ENCODE results near the gene PRKCI.
A peak's percentile ranks its signal among the peaks of the same experiment; 100 is the strongest.
"Not testable (repeated sequence)": the region's sequence is repeated elsewhere in the genome, so short reads cannot be mapped to it uniquely, and the experiment has no call there.

The PRKCI gene

DNA sequence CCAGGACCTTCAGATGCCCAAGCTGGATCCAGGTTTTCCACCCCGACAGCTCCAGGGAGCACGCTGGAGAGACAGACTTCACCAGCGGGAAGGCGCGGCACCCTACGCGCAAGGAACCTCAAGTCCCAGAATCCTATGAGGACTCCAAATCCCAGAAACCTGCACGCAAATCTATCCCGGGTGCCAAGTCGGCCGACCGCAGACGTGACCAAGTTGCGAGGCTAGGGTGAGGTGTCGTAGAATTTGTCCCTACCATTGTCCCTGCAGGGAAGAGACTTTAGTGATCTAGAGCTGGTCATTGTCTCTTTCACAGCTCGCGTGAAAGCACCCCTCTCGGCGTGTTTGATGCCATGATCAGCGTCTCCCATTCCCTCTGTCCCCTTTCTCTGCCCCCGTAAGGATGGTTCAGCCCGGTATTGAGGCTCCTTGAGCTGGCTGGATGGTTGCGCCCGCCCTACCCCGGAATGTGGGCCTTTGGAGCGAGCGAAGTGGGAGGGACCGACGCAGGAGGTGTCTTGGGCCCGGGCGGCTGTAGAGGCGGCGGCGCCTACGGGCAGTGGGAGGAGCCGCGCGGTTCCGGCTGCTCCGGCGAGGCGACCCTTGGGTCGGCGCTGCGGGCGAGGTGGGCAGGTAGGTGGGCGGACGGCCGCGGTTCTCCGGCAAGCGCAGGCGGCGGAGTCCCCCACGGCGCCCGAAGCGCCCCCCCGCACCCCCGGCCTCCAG is at the start of gene PRKCI:
Gene PRKCI (plus strand): TSS at position 501 of the 723 bp plus-strand sequence. CDS start 246 bp downstream, outside the sequence.
- Histone ChIP-seq H3K36me3 (ENCODE audit: control insufficient read depth, low read depth, low read length) (no peaks in the 10 kb centered on the region), H3K27ac (ENCODE audit: low read length) (peak within 1 kb of the TSS; percentile 100), H3K4me3 (ENCODE audit: low read length) (peak within 1 kb of the TSS; percentile 93), H3K27me3 (ENCODE audit: control insufficient read depth, insufficient read depth, low read length) (no peaks in the 10 kb centered on the region), H3K4me1 (ENCODE audit: control insufficient read depth, low read depth, low read length) (peaks cover 22% of the 10 kb centered on the region), H3K9ac (ENCODE audit: low read length) (peak within 1 kb of the TSS; percentile 99), H3K9me3 (ENCODE audit: control insufficient read depth, low read depth, low read length) (no peaks in the 10 kb centered on the region)

DNA sequence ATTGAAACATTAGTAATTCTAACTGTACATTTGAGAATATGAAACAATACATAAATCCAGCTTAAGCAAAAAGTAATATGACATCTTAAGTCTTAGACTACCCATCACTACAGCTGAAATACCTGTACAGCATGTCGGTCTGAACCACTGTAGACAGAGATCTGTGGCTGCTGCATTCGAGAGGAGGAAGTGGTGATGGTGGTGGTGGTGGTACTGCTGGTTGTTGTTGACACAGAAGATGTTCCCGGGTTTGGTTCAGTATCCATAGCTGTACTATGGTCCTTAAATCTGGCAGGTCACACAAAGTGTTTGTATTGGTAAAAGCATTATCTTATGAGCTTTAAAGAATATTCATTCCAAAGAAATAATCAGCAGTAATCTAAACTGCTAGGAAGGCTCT is 43.6 kb upstream of the PRKCI start:
- Histone ChIP-seq H3K4me3 (ENCODE audit: low read length) (no peak overlapping the region), H3K36me3 (ENCODE audit: control insufficient read depth, low read depth, low read length) (peaks cover 37% of the 10 kb centered on the region), H3K27me3 (ENCODE audit: control insufficient read depth, insufficient read depth, low read length) (no peaks in the 10 kb centered on the region), H3K9ac (ENCODE audit: low read length) (no peak overlapping the region), H3K9me3 (ENCODE audit: control insufficient read depth, low read depth, low read length) (no peaks in the 10 kb centered on the region), H3K4me1 (ENCODE audit: control insufficient read depth, low read depth, low read length) (no peaks in the 10 kb centered on the region), H3K27ac (ENCODE audit: low read length) (no peak overlapping the region)

DNA sequence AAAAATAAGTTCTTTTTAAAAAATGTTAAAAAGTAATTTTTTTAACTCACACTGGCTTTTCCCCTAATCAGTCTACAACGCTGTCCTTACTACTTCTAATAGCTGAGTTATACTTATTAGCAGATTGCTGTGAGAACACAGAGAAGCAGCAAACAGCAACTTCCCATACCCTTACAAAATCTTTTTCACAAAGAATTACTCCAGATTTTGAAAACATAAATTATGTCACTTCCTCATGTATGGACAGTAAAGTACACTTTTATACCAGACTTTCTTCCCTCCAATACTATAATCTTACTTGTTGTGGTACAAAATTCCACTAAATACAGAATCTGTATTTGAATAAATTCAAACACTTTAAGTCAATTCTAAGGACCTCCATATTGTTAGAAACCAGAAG is 42.8 kb upstream of the PRKCI start:
- H3K27ac ChIP-seq (ENCODE audit: low read length): no peak overlapping the region
- no peak overlapping the region for H3K9ac ChIP-seq (ENCODE audit: low read length)
- peak overlapping the region; percentile 98 for H3K4me3 ChIP-seq (ENCODE audit: low read length)
- H3K27me3 ChIP-seq (ENCODE audit: control insufficient read depth, insufficient read depth, low read length): no peaks in the 10 kb centered on the region
- no peaks in the 10 kb centered on the region for H3K9me3 ChIP-seq (ENCODE audit: control insufficient read depth, low read depth, low read length)
- no peaks in the 10 kb centered on the region for H3K4me1 ChIP-seq (ENCODE audit: control insufficient read depth, low read depth, low read length)
- peaks cover 34% of the 10 kb centered on the region for H3K36me3 ChIP-seq (ENCODE audit: control insufficient read depth, low read depth, low read length)

DNA sequence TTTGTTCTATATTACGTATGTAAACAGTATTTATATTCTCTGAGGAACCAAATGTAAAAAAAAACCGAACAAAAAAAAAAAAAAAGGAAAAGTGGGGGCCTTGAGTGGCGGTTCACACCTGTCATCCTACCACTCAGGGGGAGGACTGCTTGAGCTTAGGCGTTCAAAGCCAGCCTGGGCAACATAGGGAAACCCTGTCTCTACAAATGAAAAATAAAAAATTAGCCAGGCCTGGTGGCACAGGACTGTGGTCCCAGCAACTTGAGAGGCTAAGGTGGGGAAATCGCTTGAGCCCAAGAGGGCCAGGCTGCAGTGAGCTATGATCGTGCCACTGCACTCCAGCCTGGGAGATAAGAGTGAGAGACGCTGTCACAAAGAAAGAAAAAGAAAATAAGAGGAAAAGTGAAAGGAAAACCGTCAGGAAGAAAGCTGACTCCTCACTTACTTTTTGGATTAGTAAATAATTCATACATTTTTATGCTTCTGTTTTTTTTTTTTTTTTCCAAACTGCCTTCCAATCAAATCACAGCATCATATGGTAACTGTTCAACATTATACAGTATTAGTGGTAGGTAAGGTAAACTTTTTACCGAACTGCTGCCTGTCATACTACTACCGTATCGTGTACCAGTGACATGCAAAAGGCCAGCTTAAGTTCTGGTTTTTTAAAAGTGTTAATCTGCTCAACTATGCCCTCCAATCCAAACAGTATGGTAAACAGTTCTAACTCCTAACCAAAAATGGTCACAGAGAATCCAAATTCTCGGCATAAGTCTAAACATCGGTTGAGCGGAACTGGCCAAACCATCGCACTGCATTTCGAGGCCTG is 41.9 kb upstream of the PRKCI start:
- H3K9me3 ChIP-seq (ENCODE audit: control insufficient read depth, low read depth, low read length): no peaks in the 10 kb centered on the region
- peaks cover 26% of the 10 kb centered on the region for H3K36me3 ChIP-seq (ENCODE audit: control insufficient read depth, low read depth, low read length)
- peak overlapping the region; percentile 94 for H3K9ac ChIP-seq (ENCODE audit: low read length)
- H3K27ac ChIP-seq (ENCODE audit: low read length): no peak overlapping the region
- no peaks in the 10 kb centered on the region for H3K27me3 ChIP-seq (ENCODE audit: control insufficient read depth, insufficient read depth, low read length)
- H3K4me1 ChIP-seq (ENCODE audit: control insufficient read depth, low read depth, low read length): no peaks in the 10 kb centered on the region
- peak overlapping the region; percentile 98 for H3K4me3 ChIP-seq (ENCODE audit: low read length)

DNA sequence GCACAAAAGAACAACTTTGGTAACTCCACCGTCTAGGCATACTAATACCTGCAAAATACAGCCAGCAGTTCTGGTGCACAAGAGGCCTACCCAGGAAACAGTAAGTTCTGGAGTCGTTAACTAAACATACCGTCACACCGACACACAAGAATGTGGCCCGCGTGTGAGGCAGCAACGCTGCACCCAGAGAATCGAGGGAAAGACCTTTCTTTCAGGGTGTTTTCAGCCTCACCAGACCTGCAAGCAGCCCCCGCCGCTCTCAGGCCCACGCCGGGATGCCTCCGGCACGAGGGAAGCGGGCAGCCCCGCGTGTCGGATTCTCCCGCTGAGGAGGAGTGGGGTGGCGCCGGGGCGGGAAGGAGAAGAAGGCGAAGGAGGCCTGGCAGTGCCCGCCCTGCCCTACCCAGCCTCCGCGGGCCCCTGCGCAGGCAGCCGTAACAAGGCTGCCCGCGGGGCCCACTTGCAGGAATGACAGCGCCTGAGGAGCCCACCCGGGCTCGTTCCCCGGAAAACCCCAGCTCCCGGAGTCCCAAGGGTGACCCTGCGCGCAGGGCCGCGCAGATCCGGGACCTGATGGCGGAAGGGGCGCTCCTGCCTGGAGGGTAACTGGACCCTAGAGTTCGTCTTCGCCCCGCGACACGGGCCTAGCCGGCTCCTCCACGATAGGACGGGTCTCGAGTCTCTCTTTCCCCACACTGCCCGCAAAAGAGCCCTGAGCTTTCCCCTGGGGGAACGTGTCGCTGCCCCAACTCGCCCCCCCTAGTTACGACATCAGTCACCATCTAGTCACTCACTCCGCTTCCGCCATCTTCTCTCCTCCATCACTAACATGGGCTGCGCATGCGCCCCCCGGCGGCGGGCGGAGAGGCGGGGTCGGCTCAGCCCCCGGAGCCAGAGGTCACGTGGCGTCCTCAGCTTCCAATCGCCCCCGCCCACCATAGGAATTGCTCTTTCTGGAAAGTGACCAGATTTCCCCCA is 41.0 kb upstream of the PRKCI start, which contains the start of gene PHC3:
Gene PHC3 (minus strand): TSS at position 826 of the 978 bp plus-strand sequence. CDS start 18 bp downstream, at position 808.
- H3K4me1 ChIP-seq (ENCODE audit: control insufficient read depth, low read depth, low read length): no peaks in the 10 kb centered on the region
- H3K9ac ChIP-seq (ENCODE audit: low read length): peak within 1 kb of the TSS; percentile 94
- peak within 1 kb of the TSS; percentile 98 for H3K4me3 ChIP-seq (ENCODE audit: low read length)
- peak within 1 kb of the TSS; percentile 88 for H3K27ac ChIP-seq (ENCODE audit: low read length)
- peaks cover 23% of the 10 kb centered on the region for H3K36me3 ChIP-seq (ENCODE audit: control insufficient read depth, low read depth, low read length)
- no peaks in the 10 kb centered on the region for H3K9me3 ChIP-seq (ENCODE audit: control insufficient read depth, low read depth, low read length)
- H3K27me3 ChIP-seq (ENCODE audit: control insufficient read depth, insufficient read depth, low read length): no peaks in the 10 kb centered on the region

DNA sequence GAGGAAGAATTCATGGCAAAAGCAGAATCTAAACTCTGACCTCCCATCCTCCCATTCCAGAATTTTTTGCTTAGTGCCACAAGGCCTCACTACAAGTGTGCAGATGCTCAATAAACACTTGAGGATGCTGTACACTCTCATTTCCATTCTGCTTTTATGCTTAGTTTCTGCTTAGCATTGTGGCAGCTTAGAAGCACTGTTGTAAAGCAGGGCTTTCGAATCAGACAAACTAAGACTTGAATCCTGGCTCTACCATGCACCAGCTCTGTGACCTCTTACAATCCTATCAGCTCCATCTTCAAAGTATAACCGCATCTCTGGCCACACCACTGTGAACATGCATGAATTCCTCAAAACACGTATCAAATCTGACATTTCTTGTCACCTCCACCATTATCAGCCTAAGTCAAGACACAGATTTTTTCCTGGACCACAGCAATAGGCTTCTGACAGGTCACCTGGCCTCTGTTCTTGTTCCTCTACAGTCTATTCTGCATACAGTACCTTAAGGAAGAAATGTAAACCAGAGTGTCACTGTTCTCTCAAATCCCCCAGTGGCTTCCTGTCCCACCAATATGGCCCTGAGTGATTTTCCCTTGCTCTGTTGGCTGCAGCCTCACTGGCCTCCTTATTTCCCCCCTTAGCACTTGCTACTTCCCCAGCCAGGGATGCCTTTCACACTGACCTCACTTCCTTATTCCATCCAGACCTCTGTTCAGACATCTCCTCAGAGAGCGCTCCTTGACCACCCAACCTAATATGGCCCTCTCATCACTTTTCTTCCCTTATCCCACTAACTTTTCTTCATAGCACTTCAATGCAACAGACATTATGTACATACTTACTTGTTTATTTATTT is 32.6 kb upstream of the PRKCI start:
- H3K36me3 ChIP-seq (ENCODE audit: control insufficient read depth, low read depth, low read length): no peaks in the 10 kb centered on the region
- H3K4me1 ChIP-seq (ENCODE audit: control insufficient read depth, low read depth, low read length): no peaks in the 10 kb centered on the region
- H3K27ac ChIP-seq (ENCODE audit: low read length): no peak overlapping the region
- no peak overlapping the region for H3K9ac ChIP-seq (ENCODE audit: low read length)
- H3K4me3 ChIP-seq (ENCODE audit: low read length): no peak overlapping the region
- no peaks in the 10 kb centered on the region for H3K9me3 ChIP-seq (ENCODE audit: control insufficient read depth, low read depth, low read length)
- no peaks in the 10 kb centered on the region for H3K27me3 ChIP-seq (ENCODE audit: control insufficient read depth, insufficient read depth, low read length)

DNA sequence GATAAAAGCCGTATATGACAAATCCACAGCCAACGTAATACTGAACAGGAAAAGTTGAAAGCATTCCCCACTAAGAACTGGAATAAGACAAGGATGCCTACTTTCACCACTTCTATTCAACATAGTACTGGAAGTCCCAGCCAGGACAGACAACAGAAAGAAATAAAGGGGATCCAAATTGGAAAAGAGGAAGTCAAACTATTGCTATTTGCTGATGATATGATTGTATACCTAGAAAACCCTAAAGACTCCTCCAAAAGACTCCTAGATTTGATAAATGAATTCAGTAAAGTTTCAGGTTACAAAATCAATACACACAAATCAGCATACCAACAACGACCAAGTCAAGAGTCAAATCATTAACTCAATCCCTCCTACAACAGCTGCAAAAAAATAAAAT is 26.5 kb upstream of the PRKCI start:
- not testable (repeated sequence) for H3K9me3 ChIP-seq (ENCODE audit: control insufficient read depth, low read depth, low read length); H3K36me3 ChIP-seq (ENCODE audit: control insufficient read depth, low read depth, low read length); H3K4me3 ChIP-seq (ENCODE audit: low read length); H3K4me1 ChIP-seq (ENCODE audit: control insufficient read depth, low read depth, low read length); H3K27me3 ChIP-seq (ENCODE audit: control insufficient read depth, insufficient read depth, low read length); H3K27ac ChIP-seq (ENCODE audit: low read length); H3K9ac ChIP-seq (ENCODE audit: low read length)

DNA sequence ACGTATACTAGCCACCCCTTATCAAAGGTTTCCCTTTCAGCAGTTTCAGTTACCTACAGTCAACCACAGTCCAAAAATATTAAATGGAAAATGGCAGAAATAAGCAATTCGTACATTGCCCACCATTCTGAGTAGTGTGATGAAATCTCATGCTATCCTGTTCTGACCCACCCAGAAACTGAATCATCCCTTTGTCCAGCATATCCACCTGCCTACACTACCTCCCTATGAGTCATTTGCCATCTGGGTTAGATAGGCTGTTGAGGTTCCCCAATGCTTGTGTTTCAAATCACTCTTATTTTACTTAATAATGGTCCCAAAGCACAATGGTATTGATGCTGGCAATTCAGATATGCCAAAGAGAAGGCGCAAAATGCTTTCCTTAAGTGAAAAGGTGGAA is 25.4 kb upstream of the PRKCI start:
- Histone ChIP-seq H3K9ac (ENCODE audit: low read length) (no peak overlapping the region), H3K27me3 (ENCODE audit: control insufficient read depth, insufficient read depth, low read length) (no peaks in the 10 kb centered on the region), H3K36me3 (ENCODE audit: control insufficient read depth, low read depth, low read length) (no peaks in the 10 kb centered on the region), H3K4me1 (ENCODE audit: control insufficient read depth, low read depth, low read length) (peaks cover 2% of the 10 kb centered on the region), H3K9me3 (ENCODE audit: control insufficient read depth, low read depth, low read length) (no peaks in the 10 kb centered on the region), H3K4me3 (ENCODE audit: low read length) (no peak overlapping the region), H3K27ac (ENCODE audit: low read length) (no peak overlapping the region)

DNA sequence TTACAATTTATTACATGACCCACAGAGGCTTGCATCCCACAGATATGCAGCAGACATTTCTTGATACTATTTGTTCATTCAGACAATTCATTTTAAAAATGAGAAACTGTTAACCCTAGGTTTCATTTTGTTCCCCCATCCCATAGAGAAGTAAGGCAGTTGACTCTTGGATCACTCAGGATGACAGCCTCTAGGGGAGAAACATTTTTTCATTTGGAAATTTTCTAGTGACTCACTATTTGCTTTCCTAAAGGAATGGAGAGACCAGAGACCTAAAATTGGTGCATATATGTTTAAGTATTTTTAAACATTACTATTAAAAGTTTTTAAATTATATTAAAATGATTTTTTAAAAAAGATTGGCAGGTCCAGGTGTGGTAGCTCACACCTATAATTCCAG is 21.2 kb upstream of the PRKCI start:
- no peak overlapping the region for H3K27ac ChIP-seq (ENCODE audit: low read length)
- H3K9me3 ChIP-seq (ENCODE audit: control insufficient read depth, low read depth, low read length): no peaks in the 10 kb centered on the region
- no peak overlapping the region for H3K4me3 ChIP-seq (ENCODE audit: low read length)
- no peak overlapping the region for H3K9ac ChIP-seq (ENCODE audit: low read length)
- H3K27me3 ChIP-seq (ENCODE audit: control insufficient read depth, insufficient read depth, low read length): no peaks in the 10 kb centered on the region
- peaks cover 2% of the 10 kb centered on the region for H3K4me1 ChIP-seq (ENCODE audit: control insufficient read depth, low read depth, low read length)
- H3K36me3 ChIP-seq (ENCODE audit: control insufficient read depth, low read depth, low read length): no peaks in the 10 kb centered on the region

DNA sequence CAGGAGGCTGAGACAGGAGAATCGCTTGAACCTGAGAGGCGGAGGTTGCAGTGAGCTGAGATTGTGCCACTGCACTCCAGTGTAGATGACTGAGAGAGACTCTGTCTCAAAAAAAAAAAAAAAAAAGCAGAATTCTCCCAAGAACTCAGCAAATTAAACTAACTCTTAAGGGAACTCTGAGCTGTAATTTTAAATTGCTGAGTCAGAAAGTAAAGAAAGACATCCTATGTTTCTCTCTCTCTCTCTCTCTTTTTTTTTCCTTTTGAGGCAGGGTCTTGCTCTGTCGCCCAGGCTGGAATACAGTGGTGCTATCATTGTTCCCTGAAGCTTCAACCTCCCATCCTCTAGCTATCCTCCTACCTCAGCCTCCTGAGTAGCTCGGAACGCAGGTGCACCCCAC is 20.7 kb upstream of the PRKCI start:
- Histone ChIP-seq H3K27ac (ENCODE audit: low read length) (no peak overlapping the region), H3K9ac (ENCODE audit: low read length) (no peak overlapping the region), H3K9me3 (ENCODE audit: control insufficient read depth, low read depth, low read length) (no peaks in the 10 kb centered on the region), H3K4me1 (ENCODE audit: control insufficient read depth, low read depth, low read length) (peaks cover 2% of the 10 kb centered on the region), H3K36me3 (ENCODE audit: control insufficient read depth, low read depth, low read length) (no peaks in the 10 kb centered on the region), H3K27me3 (ENCODE audit: control insufficient read depth, insufficient read depth, low read length) (no peaks in the 10 kb centered on the region), H3K4me3 (ENCODE audit: low read length) (no peak overlapping the region)

Data from iPS-18a (cell line).